ENCODE measurements around the gene LAMA2.

Gene LAMA2

DNA sequence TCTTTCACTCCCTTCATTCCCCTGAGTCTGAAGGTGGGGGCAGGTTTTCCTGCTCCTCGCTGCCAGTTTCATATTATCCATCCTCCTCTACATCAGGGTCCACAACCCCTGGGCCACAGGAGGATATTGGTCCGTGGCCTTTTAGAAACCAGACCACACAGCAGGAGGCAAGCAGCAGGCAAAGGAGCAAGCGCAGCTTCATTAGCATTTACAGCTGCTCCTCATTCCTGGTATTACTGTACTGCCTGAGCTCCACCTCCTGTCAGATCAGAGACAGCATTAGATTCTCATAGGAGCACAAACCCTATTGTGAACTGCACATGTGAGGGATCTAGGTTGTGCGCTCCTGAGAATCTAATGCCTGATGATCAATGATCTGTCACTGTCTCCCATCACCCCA, 446.7 kb downstream of the LAMA2 start:
- DNase-seq (ENCODE audit: low read depth): peak; percentile 28
- TF ChIP-seq, protein P1, sequence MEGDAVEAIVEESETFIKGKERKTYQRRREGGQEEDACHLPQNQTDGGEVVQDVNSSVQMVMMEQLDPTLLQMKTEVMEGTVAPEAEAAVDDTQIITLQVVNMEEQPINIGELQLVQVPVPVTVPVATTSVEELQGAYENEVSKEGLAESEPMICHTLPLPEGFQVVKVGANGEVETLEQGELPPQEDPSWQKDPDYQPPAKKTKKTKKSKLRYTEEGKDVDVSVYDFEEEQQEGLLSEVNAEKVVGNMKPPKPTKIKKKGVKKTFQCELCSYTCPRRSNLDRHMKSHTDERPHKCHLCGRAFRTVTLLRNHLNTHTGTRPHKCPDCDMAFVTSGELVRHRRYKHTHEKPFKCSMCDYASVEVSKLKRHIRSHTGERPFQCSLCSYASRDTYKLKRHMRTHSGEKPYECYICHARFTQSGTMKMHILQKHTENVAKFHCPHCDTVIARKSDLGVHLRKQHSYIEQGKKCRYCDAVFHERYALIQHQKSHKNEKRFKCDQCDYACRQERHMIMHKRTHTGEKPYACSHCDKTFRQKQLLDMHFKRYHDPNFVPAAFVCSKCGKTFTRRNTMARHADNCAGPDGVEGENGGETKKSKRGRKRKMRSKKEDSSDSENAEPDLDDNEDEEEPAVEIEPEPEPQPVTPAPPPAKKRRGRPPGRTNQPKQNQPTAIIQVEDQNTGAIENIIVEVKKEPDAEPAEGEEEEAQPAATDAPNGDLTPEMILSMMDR (conservative IDR thresholded peaks at IDR 0.05; ENCODE audit: low read depth, low read length): no peak

DNA sequence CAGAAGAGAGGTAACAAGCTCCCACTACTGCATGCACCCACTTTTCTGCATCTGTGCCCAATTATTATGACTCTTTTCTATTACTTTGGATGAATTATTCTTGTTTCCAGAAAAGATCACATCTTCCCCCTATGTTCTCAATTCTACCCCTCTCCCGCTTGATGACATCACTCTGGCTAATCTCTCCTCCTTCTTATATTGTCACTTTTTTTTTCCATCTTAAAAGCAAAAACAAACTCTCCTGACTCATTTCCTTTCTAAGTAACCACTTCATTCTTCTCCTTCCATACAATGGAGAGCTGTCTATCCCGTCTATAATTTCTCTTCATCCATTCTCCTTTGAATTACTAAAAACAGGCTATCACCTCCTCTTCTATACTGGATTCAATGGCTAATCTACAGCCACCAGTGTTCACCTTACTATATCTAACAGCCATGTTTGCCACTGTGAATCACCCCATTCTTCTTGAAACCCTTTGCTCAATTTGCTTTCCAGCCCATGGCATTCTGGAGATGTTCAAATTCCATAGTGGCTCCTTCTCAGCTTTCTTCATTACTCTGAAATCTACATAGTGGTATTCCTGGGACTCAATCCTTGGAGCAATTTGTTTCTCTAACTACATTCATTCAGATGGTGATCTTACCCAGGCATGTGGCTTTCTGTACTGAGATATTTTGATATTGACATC, 448.7 kb downstream of the LAMA2 start:
- peak; percentile 53 for DNase-seq (ENCODE audit: low read depth)
- TF ChIP-seq, protein P1 (conservative IDR thresholded peaks at IDR 0.05; ENCODE audit: low read depth, low read length): no peak
- H3K4me3 ChIP-seq (ENCODE audit: low read depth, low read length): no peak overlapping the region

More for the DNA sequence above, 446.7 kb downstream of the LAMA2 start:
- no peak overlapping the region for H3K4me3 ChIP-seq (ENCODE audit: low read depth, low read length)

DNA sequence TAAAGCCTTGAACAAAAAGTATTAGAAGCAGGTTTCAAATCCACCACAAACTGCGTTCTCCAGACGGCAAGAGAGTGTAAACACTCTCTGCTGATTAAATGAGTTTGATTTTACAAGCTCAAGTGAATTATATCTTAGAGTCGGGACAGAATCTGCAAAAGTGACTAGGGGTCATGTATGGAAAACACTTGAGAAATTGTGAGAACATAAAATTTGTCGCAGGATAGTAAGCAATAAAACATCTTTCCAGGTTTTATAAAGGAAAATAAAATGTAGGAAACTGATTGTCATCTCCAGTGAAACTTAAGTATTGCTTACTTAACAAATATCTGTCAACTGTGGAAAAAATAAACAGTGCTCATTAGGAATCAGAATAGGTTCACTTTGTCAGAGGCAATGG, 452.9 kb downstream of the LAMA2 start:
- TF ChIP-seq, protein P1 (conservative IDR thresholded peaks at IDR 0.05; ENCODE audit: low read depth, low read length): no peak
- no peak for DNase-seq (ENCODE audit: low read depth)
- H3K4me3 ChIP-seq (ENCODE audit: low read depth, low read length): no peak overlapping the region

DNA sequence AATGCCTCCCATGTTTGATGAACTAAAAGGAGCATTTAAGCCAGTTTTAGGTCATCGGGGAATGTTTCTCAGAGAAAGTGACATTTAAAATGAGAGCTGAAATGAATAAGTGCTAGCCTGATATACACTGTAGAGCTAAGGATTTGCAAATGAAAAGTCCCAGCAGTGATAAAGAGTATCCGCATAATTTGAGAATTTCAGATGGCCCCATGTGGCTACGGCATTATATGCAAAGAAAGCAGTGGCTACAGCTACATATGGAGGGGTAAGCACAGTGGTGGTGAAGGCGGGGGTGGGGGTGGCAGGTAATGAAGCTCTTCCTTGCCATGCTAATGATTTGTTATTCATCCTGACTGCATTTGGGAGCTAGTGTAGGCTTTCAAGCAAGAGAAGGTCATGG, 455.7 kb downstream of the LAMA2 start:
- no peak overlapping the region for H3K4me3 ChIP-seq (ENCODE audit: low read depth, low read length)
- TF ChIP-seq, protein P1 (conservative IDR thresholded peaks at IDR 0.05; ENCODE audit: low read depth, low read length): no peak
- no peak for DNase-seq (ENCODE audit: low read depth)

DNA sequence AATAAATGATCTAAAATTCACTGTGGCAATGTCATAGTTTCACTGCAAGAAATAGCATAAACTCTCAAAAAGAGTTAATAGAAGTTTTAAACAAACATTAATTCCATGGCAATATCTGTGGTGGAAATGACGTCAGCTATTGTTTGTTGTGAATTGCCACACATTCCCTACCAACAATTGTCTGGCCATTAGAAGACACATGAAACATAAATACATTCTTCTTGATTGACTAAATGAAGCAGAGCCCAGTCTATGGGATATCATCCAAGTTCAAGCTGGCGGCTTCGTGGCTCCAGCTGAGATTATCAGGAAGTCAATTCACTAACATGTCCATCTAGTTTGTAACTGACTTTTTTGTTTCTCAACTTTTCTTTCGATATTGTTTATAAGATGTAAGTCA, 458.0 kb downstream of the LAMA2 start:
- DNase-seq (ENCODE audit: low read depth): peak; percentile 44
- H3K4me3 ChIP-seq (ENCODE audit: low read depth, low read length): no peak overlapping the region
- TF ChIP-seq, protein P1 (conservative IDR thresholded peaks at IDR 0.05; ENCODE audit: low read depth, low read length): no peak

DNA sequence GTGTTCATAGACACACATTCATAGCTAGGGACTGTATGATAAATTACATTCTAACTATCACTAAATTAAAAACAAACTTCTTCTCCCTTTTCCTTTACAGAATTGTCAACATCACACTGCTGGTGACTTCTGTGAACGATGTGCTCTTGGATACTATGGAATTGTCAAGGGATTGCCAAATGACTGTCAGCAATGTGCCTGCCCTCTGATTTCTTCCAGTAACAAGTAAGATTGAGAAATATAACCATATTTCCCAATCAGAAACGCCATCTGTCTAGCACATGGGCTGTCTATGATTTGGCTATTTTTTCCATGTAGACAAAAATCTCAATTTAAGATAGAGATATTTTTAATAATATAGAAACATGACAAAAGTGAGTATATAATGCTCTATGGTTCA, 459.3 kb downstream of the LAMA2 start:
- peak; percentile 78 for DNase-seq (ENCODE audit: low read depth)
- TF ChIP-seq, protein P1 (conservative IDR thresholded peaks at IDR 0.05; ENCODE audit: low read depth, low read length): no peak
- H3K4me3 ChIP-seq (ENCODE audit: low read depth, low read length): no peak overlapping the region

DNA sequence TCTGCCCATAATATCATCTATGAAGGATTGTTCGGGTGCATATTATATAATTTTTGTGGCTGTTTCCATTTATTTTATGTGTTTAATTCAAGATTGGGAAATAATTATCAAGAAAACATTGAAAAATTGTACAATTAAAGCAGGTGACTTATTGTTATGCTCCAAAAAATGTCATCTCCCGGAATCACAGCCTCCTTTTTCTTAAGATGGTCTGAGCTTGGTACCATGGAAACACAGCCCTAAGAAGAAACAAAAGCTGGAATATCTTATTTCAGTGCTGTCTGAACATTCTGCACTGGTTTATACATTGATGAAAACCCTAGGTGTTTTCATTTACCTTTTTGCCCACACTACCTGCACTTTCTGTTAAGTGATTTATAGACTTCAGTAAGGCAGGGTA, 459.9 kb downstream of the LAMA2 start:
- H3K4me3 ChIP-seq (ENCODE audit: low read depth, low read length): no peak overlapping the region
- peak; percentile 15 for DNase-seq (ENCODE audit: low read depth)
- TF ChIP-seq, protein P1 (conservative IDR thresholded peaks at IDR 0.05; ENCODE audit: low read depth, low read length): no peak

Data from choroid plexus epithelial cell (primary cell).